Activated CD8-positive, alpha-beta memory T cell treated with anti-CD3 and anti-CD28 coated beads, Interleukin-2, amount 50 U/mL, for 1 hour (primary cell): Measurements from ENCODE around the gene DRG1.
"Not testable (repeated sequence)": the region's sequence is repeated elsewhere in the genome, so short reads cannot be mapped to it uniquely, and the experiment has no call there.

ENCODE experiments used
- DNase-seq: peaks from one replicate; pipeline ENCODE4 v3.0.0-alpha.2; 2020; ENCODE audit errors: extremely low read depth

DRG1 gene

GRCh38 chr22:31399211-31400022 lies at the start of gene DRG1:
Gene DRG1 (plus strand): TSS chr22:31399604. CDS start chr22:31399684, 80 bp downstream.
- DNase-seq = peak; percentile 87

GRCh38 chr22:31349960-31350359 lies 49.4 kb upstream of the DRG1 start:
- DNase-seq = no peak

- DNase-seq = no peak
Observed at GRCh38 chr22:31350410-31350863, 49.0 kb upstream of the DRG1 start.

- DNase-seq = no peak
Observed at GRCh38 chr22:31354515-31354914, 44.9 kb upstream of the DRG1 start.

GRCh38 chr22:31360029-31360428 lies 39.4 kb upstream of the DRG1 start:
- no peak for DNase-seq

- no peak for DNase-seq
Observed at GRCh38 chr22:31361743-31362142, 37.7 kb upstream of the DRG1 start.

GRCh38 chr22:31363885-31364465 lies 35.4 kb upstream of the DRG1 start:
- no peak for DNase-seq

GRCh38 chr22:31367426-31367825 lies 32.0 kb upstream of the DRG1 start:
- DNase-seq = no peak

GRCh38 chr22:31377612-31378011 lies 21.8 kb upstream of the DRG1 start:
- DNase-seq = no peak

- no peak for DNase-seq
Observed at GRCh38 chr22:31378123-31378522, 21.3 kb upstream of the DRG1 start.

- not testable (repeated sequence) for DNase-seq
Observed at GRCh38 chr22:31378651-31379050, 20.8 kb upstream of the DRG1 start.

GRCh38 chr22:31393893-31394292 lies 5.5 kb upstream of the DRG1 start:
- DNase-seq = no peak

- no peak for DNase-seq
Observed at GRCh38 chr22:31394326-31394725, 5.1 kb upstream of the DRG1 start.

GRCh38 chr22:31398231-31398630 lies 1.2 kb upstream of the DRG1 start:
- no peak for DNase-seq

- no peak for DNase-seq
Observed at GRCh38 chr22:31400023-31400397, 606 bp downstream of the DRG1 start.

GRCh38 chr22:31402350-31402749 lies 2.9 kb downstream of the DRG1 start:
- not testable (repeated sequence) for DNase-seq

GRCh38 chr22:31425331-31426050 lies 26.1 kb downstream of the DRG1 start:
- no peak for DNase-seq

- no peak for DNase-seq
Observed at GRCh38 chr22:31431950-31432349, 32.5 kb downstream of the DRG1 start.

GRCh38 chr22:31436132-31436531 lies 36.7 kb downstream of the DRG1 start:
- no peak for DNase-seq

- DNase-seq = no peak
Observed at GRCh38 chr22:31439808-31440207, 40.4 kb downstream of the DRG1 start.

- DNase-seq = no peak
Observed at GRCh38 chr22:31440681-31441080, 41.3 kb downstream of the DRG1 start.

- DNase-seq = no peak
Observed at GRCh38 chr22:31441652-31442051, 42.2 kb downstream of the DRG1 start.
